Stimulated activated CD8-positive, alpha-beta memory T cell treated with anti-CD3 and anti-CD28 coated beads, Interleukin-4, amount 100 ng/mL, for 24 hours (primary cell): ENCODE data around the gene TFR2.
"Not testable (repeated sequence)": the region's sequence is repeated elsewhere in the genome, so short reads cannot be mapped to it uniquely, and the experiment has no call there.

ENCODE experiments used
- DNase-seq: peaks from one replicate; pipeline ENCODE4 v3.0.0-alpha.2; 2020; ENCODE audit warnings: low read depth

Gene TFR2

DNA sequence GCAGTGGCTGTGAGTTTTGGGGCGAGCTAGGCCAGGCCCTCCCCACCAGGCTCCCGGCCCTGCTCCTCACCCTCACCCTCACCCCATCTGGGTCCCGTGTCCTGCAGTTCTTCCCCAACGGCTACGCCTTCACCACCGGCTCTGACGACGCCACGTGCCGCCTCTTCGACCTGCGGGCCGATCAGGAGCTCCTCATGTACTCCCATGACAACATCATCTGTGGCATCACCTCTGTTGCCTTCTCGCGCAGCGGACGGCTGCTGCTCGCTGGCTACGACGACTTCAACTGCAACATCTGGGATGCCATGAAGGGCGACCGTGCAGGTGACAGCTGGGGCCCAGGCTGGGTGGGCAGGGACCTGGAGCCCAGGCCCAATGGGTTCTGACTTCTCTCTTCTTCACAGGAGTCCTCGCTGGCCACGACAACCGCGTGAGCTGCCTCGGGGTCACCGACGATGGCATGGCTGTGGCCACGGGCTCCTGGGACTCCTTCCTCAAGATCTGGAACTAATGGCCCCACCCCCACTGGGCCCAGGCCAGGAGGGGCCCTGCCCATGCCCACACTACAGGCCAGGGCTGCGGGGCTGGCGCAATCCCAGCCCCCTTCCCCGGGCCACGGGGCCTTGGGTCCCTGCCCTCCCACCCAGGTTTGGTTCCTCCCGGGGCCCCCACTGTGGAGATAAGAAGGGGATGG is 37.1 kb upstream of the TFR2 start:
- DNase-seq = no peak

DNA sequence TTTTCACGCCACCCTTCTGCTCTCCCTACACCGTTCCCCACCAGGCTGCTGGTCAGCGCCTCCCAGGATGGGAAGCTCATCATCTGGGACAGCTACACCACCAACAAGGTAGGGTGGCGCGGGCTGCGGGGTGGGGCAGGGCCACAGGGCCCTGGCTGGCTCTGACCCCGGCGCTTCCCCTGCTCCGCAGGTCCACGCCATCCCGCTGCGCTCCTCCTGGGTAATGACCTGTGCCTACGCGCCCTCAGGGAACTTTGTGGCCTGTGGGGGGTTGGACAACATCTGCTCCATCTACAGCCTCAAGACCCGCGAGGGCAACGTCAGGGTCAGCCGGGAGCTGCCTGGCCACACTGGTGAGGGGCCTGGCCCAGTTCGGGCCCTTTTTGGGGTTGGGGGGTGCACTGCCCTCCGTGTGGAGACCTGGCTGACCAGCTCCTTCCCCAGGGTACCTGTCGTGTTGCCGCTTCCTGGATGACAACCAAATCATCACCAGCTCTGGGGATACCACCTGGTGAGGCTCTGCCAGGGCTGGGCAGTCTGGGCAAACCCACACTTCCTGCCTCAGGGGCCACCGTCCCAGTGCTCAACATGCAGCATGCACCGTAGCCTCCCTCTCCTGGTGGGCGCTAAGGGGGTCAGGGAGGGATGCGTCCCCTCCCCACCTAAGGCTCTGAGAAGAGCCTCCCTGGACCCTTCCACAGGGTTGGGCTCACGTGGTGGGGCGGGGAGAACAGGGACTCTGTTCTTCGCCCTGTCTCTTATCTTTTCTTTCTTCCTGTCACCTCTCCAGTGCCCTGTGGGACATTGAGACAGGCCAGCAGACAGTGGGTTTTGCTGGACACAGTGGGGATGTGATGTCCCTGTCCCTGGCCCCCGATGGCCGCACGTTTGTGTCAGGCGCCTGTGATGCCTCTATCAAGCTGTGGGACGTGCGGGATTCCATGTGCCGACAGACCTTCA is 36.2 kb upstream of the TFR2 start:
- no peak for DNase-seq

DNA sequence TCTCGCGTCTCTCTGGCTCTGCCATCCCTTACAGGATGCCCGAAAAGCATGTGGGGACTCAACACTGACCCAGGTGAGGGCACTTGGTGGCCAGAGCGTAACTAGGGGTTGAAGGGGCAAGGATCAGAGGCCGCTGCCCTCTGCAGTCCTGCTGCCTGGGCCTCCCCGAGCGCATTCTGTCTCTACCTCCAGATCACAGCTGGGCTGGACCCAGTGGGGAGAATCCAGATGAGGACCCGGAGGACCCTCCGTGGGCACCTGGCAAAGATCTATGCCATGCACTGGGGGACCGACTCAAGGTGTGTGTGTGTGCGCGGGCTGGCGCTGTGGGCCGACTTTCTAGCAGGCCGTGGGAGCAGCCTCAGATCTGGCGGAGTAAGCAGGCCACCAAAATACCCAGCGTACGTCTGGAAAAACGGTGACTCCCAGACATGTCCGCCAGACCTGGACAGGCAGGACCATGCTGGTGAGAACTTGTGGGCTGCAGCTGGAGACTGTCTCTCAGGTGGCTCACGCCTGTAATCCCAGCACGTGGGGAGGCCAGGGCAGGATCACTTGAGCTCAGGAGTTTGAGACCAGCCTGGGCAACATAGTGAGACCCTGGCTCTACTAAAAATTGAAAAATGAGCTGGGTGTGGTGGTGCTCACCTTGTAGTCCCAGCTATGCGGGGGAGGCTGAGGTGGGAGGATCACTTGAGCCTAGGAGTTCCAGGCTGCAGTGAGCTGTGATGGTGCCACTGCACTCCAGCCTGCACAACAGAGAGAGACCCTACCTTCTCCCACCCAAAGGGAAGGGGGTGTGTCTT is 35.4 kb upstream of the TFR2 start:
- no peak for DNase-seq

- DNase-seq = peak; percentile 75
Observed at GRCh38 chr7:100675581-100676350, 34.4 kb upstream of the TFR2 start.

GRCh38 chr7:100675105-100675451 is 33.7 kb upstream of the TFR2 start:
- DNase-seq = peak; percentile 28

GRCh38 chr7:100674411-100675104 is 33.2 kb upstream of the TFR2 start:
- DNase-seq = no peak

- peak; percentile 44 for DNase-seq
Observed at GRCh38 chr7:100673942-100674410, 32.6 kb upstream of the TFR2 start.

DNA sequence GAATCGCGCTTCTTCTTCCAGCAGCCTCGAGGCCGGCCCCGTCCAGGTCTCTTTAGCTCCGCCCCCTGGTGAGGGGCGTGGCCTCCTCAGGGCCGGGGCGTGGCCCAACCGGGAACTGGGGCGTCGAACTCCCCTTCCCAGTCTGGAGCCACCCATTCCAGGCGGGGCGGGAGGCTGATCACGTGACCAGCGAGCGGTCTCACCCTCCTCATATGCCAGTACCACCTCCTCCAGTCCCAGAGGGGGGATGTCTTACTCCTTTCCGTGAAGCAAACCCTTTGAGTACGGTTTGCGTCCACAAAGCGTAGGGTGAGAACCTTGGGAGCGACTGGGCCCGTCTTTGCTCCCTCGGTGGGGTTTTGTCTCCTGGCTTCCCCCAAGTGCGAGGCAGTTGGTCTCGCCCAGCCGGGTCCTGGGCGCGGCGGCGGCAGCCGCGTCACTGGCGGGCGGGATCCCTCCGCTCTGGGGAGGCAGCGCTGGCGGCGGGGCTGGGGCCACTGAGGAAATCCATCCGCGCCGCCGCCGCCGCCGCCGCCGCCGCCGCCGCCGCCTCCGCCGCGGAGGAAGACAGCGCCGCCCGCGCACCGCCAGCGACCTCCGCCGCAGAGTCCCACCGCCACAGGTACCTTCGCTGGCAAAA is 32.1 kb upstream of the TFR2 start, which contains the start of gene GNB2:
TSS of gene GNB2 (plus strand) at position 439 of the 640 bp plus-strand sequence. CDS start 2,526 bp downstream, outside the sequence.
- DNase-seq = peak; percentile 98

DNA sequence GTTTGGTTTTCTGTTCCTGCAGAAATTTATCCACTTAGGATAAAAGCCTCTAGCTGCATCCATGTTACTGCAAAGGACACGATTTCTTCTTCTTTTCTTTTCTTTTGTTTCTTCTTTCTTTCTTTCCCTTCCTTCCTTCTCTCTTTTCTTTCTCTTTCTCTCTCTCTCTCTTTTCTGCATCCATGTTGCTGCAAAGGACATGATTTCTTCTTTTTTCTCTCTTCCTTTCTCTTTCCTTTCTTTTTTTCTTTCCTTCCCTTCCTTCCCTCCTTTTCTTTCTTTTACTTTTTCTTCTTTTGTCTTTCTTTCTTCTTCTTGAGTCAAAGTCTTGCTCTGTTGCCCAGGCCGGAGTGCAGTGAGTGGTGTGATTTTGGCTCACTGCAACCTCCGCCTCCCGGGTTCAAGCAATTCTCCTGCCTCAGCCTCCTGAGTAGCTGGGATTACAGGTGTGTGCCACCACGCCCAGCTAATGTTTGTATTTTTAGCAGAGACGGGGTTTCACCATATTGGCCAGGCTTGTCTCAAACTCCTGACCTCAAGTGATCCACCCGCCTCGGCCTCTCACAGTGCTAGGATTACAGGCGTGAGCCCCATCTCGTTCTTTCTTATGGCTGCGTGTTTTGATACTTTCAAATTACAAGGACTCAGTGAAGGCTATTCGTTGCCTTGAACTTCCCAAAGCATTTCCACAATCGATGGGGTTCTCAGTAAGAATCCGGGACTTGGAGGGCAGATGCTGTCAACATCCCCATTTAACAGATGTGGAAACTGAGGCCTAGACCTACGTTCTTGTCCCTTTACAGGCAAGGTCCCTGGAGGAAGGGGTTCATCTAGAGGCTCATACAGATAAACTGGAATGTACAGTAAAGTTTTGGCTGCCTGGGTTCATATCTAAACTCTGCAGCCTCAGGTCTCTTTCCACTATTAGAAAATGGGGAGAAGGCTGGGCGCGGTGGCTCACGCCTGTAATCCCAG is 30.3 kb upstream of the TFR2 start:
- no peak for DNase-seq

GRCh38 chr7:100670074-100670473 is 28.7 kb upstream of the TFR2 start:
- DNase-seq = no peak

- not testable (repeated sequence) for DNase-seq
Observed at GRCh38 chr7:100669106-100669505, 27.8 kb upstream of the TFR2 start.

DNA sequence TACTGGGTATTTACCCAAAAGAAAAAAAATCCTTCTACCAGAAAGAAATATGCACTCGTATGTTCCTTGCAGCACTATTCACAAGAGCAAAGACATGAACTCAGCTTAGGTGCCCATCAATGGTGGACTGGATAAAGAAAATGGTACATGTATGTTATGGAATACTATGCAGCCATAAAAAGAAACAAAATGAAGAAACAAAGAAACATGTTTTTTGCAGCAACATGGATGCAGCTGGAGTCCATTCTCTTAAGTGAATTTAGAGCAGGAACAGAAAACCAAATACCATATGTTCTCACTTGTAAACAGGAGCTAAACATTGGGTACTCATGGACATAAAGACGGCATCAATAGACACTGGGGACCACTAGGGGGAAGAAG is 26.7 kb upstream of the TFR2 start:
- DNase-seq = no peak

- DNase-seq = no peak
Observed at GRCh38 chr7:100667331-100668068, 26.1 kb upstream of the TFR2 start.

DNA sequence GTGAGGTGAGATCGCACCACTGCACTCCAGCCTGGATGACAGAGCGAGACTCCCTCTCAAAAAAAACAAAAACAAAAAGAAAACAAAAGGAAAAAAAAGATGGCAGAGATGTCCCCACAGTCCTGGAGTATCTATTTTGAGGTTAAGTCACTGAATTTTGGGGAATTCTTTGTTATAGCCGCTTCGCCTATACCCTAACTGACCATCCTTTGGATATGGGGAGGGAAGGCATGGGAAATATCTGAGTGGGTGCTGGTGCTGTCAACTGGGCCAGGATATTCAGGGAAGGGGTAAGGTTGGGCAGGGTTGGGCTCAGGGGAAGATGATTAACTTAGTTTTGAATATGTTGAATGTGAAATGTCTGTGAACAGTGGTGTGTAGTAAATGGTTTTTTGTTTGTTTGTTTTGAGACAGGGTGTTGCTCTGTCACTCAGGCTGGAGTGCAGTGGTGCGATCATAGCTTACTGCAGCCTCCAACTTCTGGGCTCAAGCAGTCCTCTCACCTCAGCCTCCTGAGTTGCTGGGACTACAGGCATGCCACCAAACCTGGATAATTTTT is 23.9 kb upstream of the TFR2 start:
- no peak for DNase-seq

DNA sequence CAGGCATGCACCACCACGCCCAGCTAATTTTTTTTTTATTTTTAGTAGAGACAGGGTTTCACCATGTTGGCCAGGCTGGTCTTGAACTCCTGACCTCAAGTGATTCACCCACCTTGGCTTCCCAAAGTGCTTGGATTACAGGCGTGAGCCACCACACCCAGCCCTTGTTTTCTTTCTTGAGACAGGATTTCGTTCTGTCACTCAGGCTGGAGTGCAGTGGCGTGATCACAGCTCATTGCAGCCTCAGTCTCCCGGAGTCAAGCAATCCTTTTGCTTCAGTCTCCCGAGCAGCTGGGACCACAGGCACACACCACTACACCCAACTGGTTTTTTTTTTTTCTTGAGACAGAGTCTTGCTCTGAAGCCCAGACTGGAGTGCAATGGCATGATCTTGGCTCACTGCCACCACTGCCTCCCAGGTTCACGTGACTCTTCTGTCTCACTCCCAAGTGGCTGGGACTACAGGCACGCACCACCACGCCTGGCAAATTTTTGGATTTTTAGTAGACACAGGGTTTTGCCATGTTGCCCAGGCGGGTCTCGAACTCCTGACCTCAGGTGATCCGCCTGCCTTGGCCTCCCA is 20.9 kb upstream of the TFR2 start:
- DNase-seq = not testable (repeated sequence)

DNA sequence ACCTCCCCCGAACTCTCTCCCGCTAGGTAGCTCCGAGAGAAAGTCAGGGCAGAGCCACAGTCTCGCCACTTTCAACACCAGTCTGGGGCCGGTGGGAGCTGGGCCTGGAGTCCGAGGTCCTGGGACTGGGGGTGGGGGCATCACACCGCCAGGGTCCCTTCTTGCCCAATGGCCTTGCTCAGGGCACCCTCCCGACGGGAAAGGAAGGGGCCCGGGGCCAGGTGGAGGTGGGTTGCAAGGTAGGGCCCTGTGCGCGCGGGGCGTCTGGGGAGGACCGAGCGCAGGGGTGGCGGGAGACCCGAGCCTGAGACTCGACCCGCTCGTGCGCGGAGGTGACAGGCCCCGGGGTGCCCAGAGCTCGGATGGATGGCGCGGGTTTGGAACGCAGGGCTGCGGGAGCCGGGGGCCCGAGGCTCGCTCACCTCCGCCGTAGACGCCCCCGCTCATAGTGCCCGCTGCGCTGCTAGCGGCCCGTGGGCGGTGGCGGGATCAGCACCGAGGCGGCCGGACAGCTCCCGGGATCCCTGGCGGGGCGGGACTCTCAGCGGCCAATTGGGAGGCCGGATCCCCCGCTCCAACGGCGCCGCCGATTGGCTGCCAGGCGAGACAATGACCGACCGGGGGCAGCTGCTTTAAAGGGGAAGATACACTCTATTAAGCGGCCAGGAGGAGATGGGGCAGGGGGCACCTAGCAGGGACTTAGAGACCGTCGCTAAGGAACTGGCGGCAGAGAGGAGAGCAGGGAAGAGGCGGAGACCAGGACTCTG is 14.7 kb upstream of the TFR2 start, which contains the start of gene ACTL6B:
TSS of gene ACTL6B (minus strand) at position 541 of the 767 bp plus-strand sequence. CDS start at position 447, 94 bp downstream.
- peak; percentile 48 for DNase-seq
